Measurements from ENCODE around the gene APOBEC3A. TPM values are rescaled to one million over a fixed set of nuclear protein-coding genes. Genes with fewer than 3 reads are reported as not detected.

Gene APOBEC3A
- total and polyA plus RNA-seq, 9 donors, result 0.10 to 1.2 (median 0.64) TPM; not detected in 4

- Histone ChIP-seq H3K9me3 (no peaks in the 10 kb centered on the region), H3K36me3 (no peaks in the 10 kb centered on the region), H3K27me3 (no peaks in the 10 kb centered on the region), H3K27ac (no peak overlapping the region), H3K4me1 (ENCODE audit: insufficient read depth) (no peaks in the 10 kb centered on the region), H3K4me3 (no peak overlapping the region)
- TF ChIP-seq POLR2A (IDR thresholded peaks at IDR 0.05), result no peak
- TF ChIP-seq CTCF (IDR thresholded peaks at IDR 0.05), result no peak
- TF ChIP-seq EP300 (IDR thresholded peaks at IDR 0.05), result no peak
- WGBS, 3 donors, result 68 to 78% (median 71%) methylated on average over 15 of the region's 15 CpGs
- intact Hi-C loops (cut with DNase I), result no loop called here
- DNase-seq, result no peak
These were observed 3.6 kb upstream of the APOBEC3A start for GRCh38 chr22:38953577-38954413.

GRCh38 chr22:38954414-38955043 lies 2.9 kb upstream of the APOBEC3A start:
- intact Hi-C loops (cut with DNase I), result no loop called here
- no peaks in the 10 kb centered on the region for H3K27me3 ChIP-seq
- H3K4me1 ChIP-seq (ENCODE audit: insufficient read depth), result no peaks in the 10 kb centered on the region
- TF ChIP-seq POLR2A (IDR thresholded peaks at IDR 0.05) (no peak), EP300 (IDR thresholded peaks at IDR 0.05) (no peak), CTCF (IDR thresholded peaks at IDR 0.05) (no peak)
- H3K36me3 ChIP-seq, result no peaks in the 10 kb centered on the region
- DNase-seq, result peak in 1 of 5 donors; percentile 13
- 73 to 80% (median 76%) methylated on average over 13 of the region's 13 CpGs for WGBS, 3 donors
- H3K9me3 ChIP-seq, result no peaks in the 10 kb centered on the region
- H3K27ac ChIP-seq, result no peak overlapping the region
- no peak overlapping the region for H3K4me3 ChIP-seq

GRCh38 chr22:38955250-38955905 lies 2.0 kb upstream of the APOBEC3A start:
- Histone ChIP-seq H3K4me1 (ENCODE audit: insufficient read depth) (no peaks in the 10 kb centered on the region), H3K27me3 (no peaks in the 10 kb centered on the region), H3K27ac (no peak overlapping the region), H3K4me3 (no peak overlapping the region), H3K9me3 (no peaks in the 10 kb centered on the region), H3K36me3 (no peaks in the 10 kb centered on the region)
- WGBS, 3 donors, result 60 to 67% (median 60%) methylated on average over 5 of the region's 5 CpGs
- no peak for DNase-seq
- TF ChIP-seq POLR2A (IDR thresholded peaks at IDR 0.05), result no peak
- no peak for TF ChIP-seq EP300 (IDR thresholded peaks at IDR 0.05)
- TF ChIP-seq CTCF (IDR thresholded peaks at IDR 0.05), result no peak
- intact Hi-C loops (cut with DNase I), result no loop called here

GRCh38 chr22:38955926-38956325 lies 1.5 kb upstream of the APOBEC3A start:
- DNase-seq, result no peak
- TF ChIP-seq EP300 (IDR thresholded peaks at IDR 0.05) (no peak), POLR2A (IDR thresholded peaks at IDR 0.05) (no peak), CTCF (IDR thresholded peaks at IDR 0.05) (no peak)
- Histone ChIP-seq H3K27me3 (no peaks in the 10 kb centered on the region), H3K9me3 (no peaks in the 10 kb centered on the region), H3K36me3 (no peaks in the 10 kb centered on the region), H3K27ac (no peak overlapping the region), H3K4me3 (no peak overlapping the region), H3K4me1 (ENCODE audit: insufficient read depth) (no peaks in the 10 kb centered on the region)
- 88 to 93% (median 90%) methylated on average over 3 of the region's 3 CpGs for WGBS, 3 donors
- intact Hi-C loops (cut with DNase I), result no loop called here
